ENCODE results near the gene DNAJC27. TPM values are rescaled to one million over a fixed set of nuclear protein-coding genes. Genes with fewer than 3 reads are reported as not detected.

Gene DNAJC27
- polyA plus RNA-seq, 2 of the 4 experiments (the other 2 are of a cell fraction), result 2.6 to 7.8 TPM

- H3K9me3 ChIP-seq, result no peaks in the 10 kb centered on the region
- H3K27ac ChIP-seq, result no peak overlapping the region
- ATAC-seq (no peak), FAIRE-seq (no peak), DNase-seq (ENCODE audit: low read depth in 1 of 2, low spot score in 1 of 2) (no peak)
- ChIA-PET POLR2A (no interaction called here), CTCF (interaction anchor here (1.5 kb wide), 1 partner anchor 13 kb away, joined by 3 read pairs; no protein-coding TSS in a partner anchor)
- no peaks in the 10 kb centered on the region for H3K4me1 ChIP-seq
- WGBS (ENCODE audit: missing lambda C conversion rate), result 87% methylated on average over 1 of the region's 1 CpG
- H3K4me3 ChIP-seq, result no peak overlapping the region
- H3K4me2 ChIP-seq, result no peak overlapping the region
- no peak for TF ChIP-seq ESRRA (IDR thresholded peaks at IDR 0.05; ENCODE audit: borderline replicate concordance, low read length)
- no peak for TF ChIP-seq FOXS1 (CRISPR knock-in tag; IDR thresholded peaks at IDR 0.05)
- TF ChIP-seq MAX (IDR thresholded peaks at IDR 0.05), result no peak
These were observed 9.9 kb downstream of the DNAJC27 start for GRCh38 chr2:24961903-24962302.

- TF ChIP-seq MAFK (IDR thresholded peaks at IDR 0.05; ENCODE audit: partially characterized antibody) (no peak), PHF8 (IDR thresholded peaks at IDR 0.05; ENCODE audit: borderline replicate concordance, low read depth) (no peak), ZNF302 (CRISPR knock-in tag; IDR thresholded peaks at IDR 0.05) (no peak), MAZ (IDR thresholded peaks at IDR 0.05; ENCODE audit: borderline replicate concordance, low read depth, low read length) (no peak), ZC3H11A (IDR thresholded peaks at IDR 0.05) (no peak), E2F6 (IDR thresholded peaks at IDR 0.05; ENCODE audit: borderline replicate concordance, low read depth) (no peak), EHF (CRISPR knock-in tag; IDR thresholded peaks at IDR 0.05) (no peak), POLR2AphosphoS2 (conservative IDR thresholded peaks at IDR 0.05; ENCODE audit: low read length) (no peak), ELK1 (IDR thresholded peaks at IDR 0.05; ENCODE audit: low read depth, low read length) (no peak), HES2 (IDR thresholded peaks at IDR 0.05) (no peak), RNF2 (IDR thresholded peaks at IDR 0.05; ENCODE audit: borderline replicate concordance, low read depth) (no peak), EP300 (IDR thresholded peaks at IDR 0.05) (no peak), NR3C1 (IDR thresholded peaks at IDR 0.05) (no peak), MAX (IDR thresholded peaks at IDR 0.05) (no peak), RFX5 (IDR thresholded peaks at IDR 0.05) (no peak), HEYL (CRISPR knock-in tag; IDR thresholded peaks at IDR 0.05) (no peak)
- no peak for ATAC-seq
- no peak overlapping the region for H3K4me3 ChIP-seq
- no peak for FAIRE-seq
- ChIA-PET CTCF (interaction anchor here (1.2 to 2.9 kb wide), 8 partner anchors 11 to 550 kb away, joined by 3 to 13 read pairs (median 4); no protein-coding TSS in a partner anchor), POLR2A (no interaction called here)
- H3K4me1 ChIP-seq, result no peaks in the 10 kb centered on the region
- H3K9me3 ChIP-seq, result peaks cover 14% of the 10 kb centered on the region
- no peak for DNase-seq (ENCODE audit: low read depth in 1 of 2, low spot score in 1 of 2)
- H3K4me2 ChIP-seq, result no peak overlapping the region
- no peak overlapping the region for H3K27ac ChIP-seq
These were observed 12.0 kb downstream of the DNAJC27 start for GRCh38 chr2:24959761-24960160.

- Histone ChIP-seq H3K4me2 (no peak overlapping the region), H3K27ac (no peak overlapping the region), H3K9me3 (peaks cover 18% of the 10 kb centered on the region), H3K4me3 (no peak overlapping the region), H3K4me1 (no peaks in the 10 kb centered on the region)
- DNase-seq (ENCODE audit: low read depth in 1 of 2, low spot score in 1 of 2) (no peak), FAIRE-seq (no peak), ATAC-seq (no peak)
- POLR2A ChIA-PET, result no interaction called here
- 89% methylated on average over 3 of the region's 3 CpGs for WGBS (ENCODE audit: missing lambda C conversion rate)
- CTCF ChIA-PET, result interaction anchor here (1.2 to 2.9 kb wide), 3 partner anchors 10 to 23 kb away, joined by 3 to 13 read pairs (median 3); no protein-coding TSS in a partner anchor
- TF ChIP-seq E2F6 (IDR thresholded peaks at IDR 0.05; ENCODE audit: borderline replicate concordance, low read depth) (no peak), EP300 (IDR thresholded peaks at IDR 0.05) (no peak), RNF2 (IDR thresholded peaks at IDR 0.05; ENCODE audit: borderline replicate concordance, low read depth) (no peak), ESRRA (IDR thresholded peaks at IDR 0.05; ENCODE audit: borderline replicate concordance, low read length) (no peak), FOSB (CRISPR knock-in tag; IDR thresholded peaks at IDR 0.05) (no peak)
These were observed 13.3 kb downstream of the DNAJC27 start for GRCh38 chr2:24958411-24958935.

All from A549 (cell line).